KMS-11 (cell line): ENCODE results near the gene WDFY1.
"Not testable (repeated sequence)": the region's sequence is repeated elsewhere in the genome, so short reads cannot be mapped to it uniquely, and the experiment has no call there.

Experiments
- H2AFZ ChIP-seq: fragments of 200-600 bp; sonication (generic); 2 replicates; pipeline ENCODE4 v1.6.1; 2016; ENCODE audit warnings: antibody characterized with exemption, mixed run types, low read depth
- H3K27ac ChIP-seq: fragments of 200-600 bp; sonication (generic); 2 replicates; pipeline ENCODE4 v1.6.1; 2016; ENCODE audit warnings: mild to moderate bottlenecking, mixed run types
- H3K27me3 ChIP-seq: fragments of 200-600 bp; sonication (generic); 2 replicates; pipeline ENCODE4 v1.6.1; 2017; ENCODE audit warnings: mild to moderate bottlenecking, low read depth, mixed run types, moderate library complexity; ENCODE audit not compliant: insufficient read depth
- H3K36me3 ChIP-seq: fragments of 200-600 bp; sonication (generic); 2 replicates; pipeline ENCODE4 v1.6.1; 2017; ENCODE audit warnings: mild to moderate bottlenecking, mixed run types; ENCODE audit not compliant: insufficient read depth
- H3K4me1 ChIP-seq: fragments of 200-600 bp; sonication (generic); 2 replicates; pipeline ENCODE4 v1.6.1; 2016; ENCODE audit warnings: mild to moderate bottlenecking, low read depth, mixed run types; ENCODE audit not compliant: poor library complexity, severe bottlenecking
- H3K4me2 ChIP-seq: fragments of 200-600 bp; sonication (generic); 2 replicates; pipeline ENCODE4 v1.7.0; 2016; ENCODE audit warnings: mild to moderate bottlenecking, mixed run types
- H3K4me3 ChIP-seq: fragments of 200-600 bp; sonication (generic); IDR thresholded peaks from 2 replicates; pipeline ENCODE4 v1.6.1; 2017; ENCODE audit warnings: low read depth, low read length, mixed read lengths; ENCODE audit not compliant: insufficient read depth
- H3K79me2 ChIP-seq: fragments of 200-600 bp; sonication (generic); 2 replicates; pipeline ENCODE4 v1.6.1; 2016; ENCODE audit warnings: low read depth, mixed run types; ENCODE audit not compliant: insufficient read depth
- H3K9ac ChIP-seq: fragments of 200-600 bp; sonication (generic); 2 replicates; pipeline ENCODE4 v1.6.1; 2016; ENCODE audit warnings: mild to moderate bottlenecking, mixed run types
- H4K20me1 ChIP-seq: fragments of 200-600 bp; sonication (generic); 2 replicates; pipeline ENCODE4 v1.6.1; 2016; ENCODE audit warnings: mild to moderate bottlenecking, mixed run types; ENCODE audit not compliant: insufficient read depth
- TF ChIP-seq, protein P1 (sequence below): fragments of 200-600 bp; sonication (generic); conservative IDR thresholded peaks from 2 replicates; pipeline ENCODE4 v1.6.1; 2017; ENCODE audit warnings: low read depth, mild to moderate bottlenecking, antibody characterized with exemption, low read length, moderate library complexity, mixed read lengths

WDFY1 gene

DNA sequence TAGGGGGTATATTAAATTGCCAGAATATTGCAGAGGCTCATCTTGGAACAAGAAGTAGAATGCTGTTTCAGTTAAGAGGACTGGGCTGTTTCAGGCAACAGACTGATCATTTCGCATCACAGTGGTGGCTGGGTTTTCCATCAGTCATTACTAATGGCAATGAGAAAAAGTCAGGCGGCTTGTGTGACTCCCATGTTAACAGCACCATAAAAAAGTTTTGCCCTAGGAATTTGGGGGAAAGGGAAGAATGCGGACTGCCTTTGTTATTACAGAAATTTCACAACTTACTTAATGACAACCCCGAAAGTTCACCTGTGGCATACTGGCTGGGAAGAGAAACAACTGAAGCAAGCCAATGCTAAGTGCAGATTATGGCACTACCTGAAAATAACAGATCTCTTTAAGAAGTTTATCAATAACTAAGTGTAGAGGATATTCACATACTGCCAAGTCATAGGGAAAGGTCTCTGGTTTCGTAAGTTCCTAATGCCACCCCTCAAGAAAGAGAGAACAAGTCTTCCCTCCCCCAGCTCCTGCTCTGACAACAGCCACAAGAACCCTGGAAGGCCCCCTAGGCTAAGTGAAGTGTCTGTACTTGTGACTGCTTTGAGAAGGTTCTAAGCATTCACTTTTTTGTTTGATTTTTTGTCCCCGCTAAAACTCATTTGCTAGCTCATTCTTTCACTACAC lies 67.3 kb downstream of the WDFY1 start:
- H4K20me1 ChIP-seq: no peaks in the 10 kb centered on the region
- H3K27me3 ChIP-seq: no peaks in the 10 kb centered on the region
- H3K36me3 ChIP-seq: no peaks in the 10 kb centered on the region
- H3K4me1 ChIP-seq: no peaks in the 10 kb centered on the region
- H3K4me3 ChIP-seq: no peak overlapping the region
- no peak overlapping the region for H3K27ac ChIP-seq
- no peak overlapping the region for H3K9ac ChIP-seq
- no peak overlapping the region for H3K4me2 ChIP-seq
- TF ChIP-seq, protein P1, sequence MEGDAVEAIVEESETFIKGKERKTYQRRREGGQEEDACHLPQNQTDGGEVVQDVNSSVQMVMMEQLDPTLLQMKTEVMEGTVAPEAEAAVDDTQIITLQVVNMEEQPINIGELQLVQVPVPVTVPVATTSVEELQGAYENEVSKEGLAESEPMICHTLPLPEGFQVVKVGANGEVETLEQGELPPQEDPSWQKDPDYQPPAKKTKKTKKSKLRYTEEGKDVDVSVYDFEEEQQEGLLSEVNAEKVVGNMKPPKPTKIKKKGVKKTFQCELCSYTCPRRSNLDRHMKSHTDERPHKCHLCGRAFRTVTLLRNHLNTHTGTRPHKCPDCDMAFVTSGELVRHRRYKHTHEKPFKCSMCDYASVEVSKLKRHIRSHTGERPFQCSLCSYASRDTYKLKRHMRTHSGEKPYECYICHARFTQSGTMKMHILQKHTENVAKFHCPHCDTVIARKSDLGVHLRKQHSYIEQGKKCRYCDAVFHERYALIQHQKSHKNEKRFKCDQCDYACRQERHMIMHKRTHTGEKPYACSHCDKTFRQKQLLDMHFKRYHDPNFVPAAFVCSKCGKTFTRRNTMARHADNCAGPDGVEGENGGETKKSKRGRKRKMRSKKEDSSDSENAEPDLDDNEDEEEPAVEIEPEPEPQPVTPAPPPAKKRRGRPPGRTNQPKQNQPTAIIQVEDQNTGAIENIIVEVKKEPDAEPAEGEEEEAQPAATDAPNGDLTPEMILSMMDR: no peak
- no peak overlapping the region for H2AFZ ChIP-seq
- no peaks in the 10 kb centered on the region for H3K79me2 ChIP-seq

DNA sequence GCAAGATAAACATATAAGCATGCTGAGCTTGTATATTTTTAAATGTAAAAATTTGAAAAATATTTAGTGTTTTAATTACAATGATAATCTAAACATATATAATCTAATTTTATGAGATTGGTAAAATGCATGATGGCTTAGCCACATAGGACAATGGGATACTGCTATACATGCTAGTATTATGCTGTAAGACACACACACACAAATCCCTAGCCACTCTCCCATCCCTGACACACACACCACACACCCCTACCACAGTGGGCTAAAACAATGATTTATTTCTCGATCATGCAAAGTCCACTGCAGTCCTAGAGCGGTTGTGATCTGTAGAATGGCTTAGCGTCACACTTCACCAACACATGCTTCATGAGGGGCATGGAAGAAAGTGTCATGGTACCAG lies 71.5 kb downstream of the WDFY1 start:
- Histone ChIP-seq H3K27me3 (no peaks in the 10 kb centered on the region), H3K4me2 (no peak overlapping the region), H3K4me3 (no peak overlapping the region), H2AFZ (no peak overlapping the region), H3K9ac (no peak overlapping the region), H3K79me2 (no peaks in the 10 kb centered on the region), H3K36me3 (no peaks in the 10 kb centered on the region), H4K20me1 (no peaks in the 10 kb centered on the region), H3K4me1 (peaks cover 7% of the 10 kb centered on the region), H3K27ac (no peak overlapping the region)
- TF ChIP-seq, protein P1: no peak

- not testable (repeated sequence) for H3K4me3 ChIP-seq, H3K9ac ChIP-seq
- peaks cover 16% of the 10 kb centered on the region for H3K4me1 ChIP-seq
These were observed 72.4 kb downstream of the WDFY1 start for GRCh38 chr2:223872772-223873171.

GRCh38 chr2:223871661-223872060 lies 73.5 kb downstream of the WDFY1 start:
- H3K36me3 ChIP-seq, H3K4me2 ChIP-seq, H3K9ac ChIP-seq, H3K4me3 ChIP-seq, H2AFZ ChIP-seq, H3K27ac ChIP-seq, H3K79me2 ChIP-seq, H4K20me1 ChIP-seq, H3K27me3 ChIP-seq: not testable (repeated sequence)
- H3K4me1 ChIP-seq: peaks cover 27% of the 10 kb centered on the region

More at GRCh38 chr2:223872772-223873171, 72.4 kb downstream of the WDFY1 start:
- H3K27ac ChIP-seq, H3K4me2 ChIP-seq, H3K36me3 ChIP-seq, H3K27me3 ChIP-seq, H2AFZ ChIP-seq, H4K20me1 ChIP-seq, H3K79me2 ChIP-seq: not testable (repeated sequence)

- Histone ChIP-seq H3K36me3 (no peaks in the 10 kb centered on the region), H3K9ac (no peak overlapping the region), H3K27ac (no peak overlapping the region), H3K27me3 (no peaks in the 10 kb centered on the region), H3K4me3 (no peak overlapping the region), H3K79me2 (no peaks in the 10 kb centered on the region), H2AFZ (no peak overlapping the region), H4K20me1 (no peaks in the 10 kb centered on the region), H3K4me1 (peaks cover 33% of the 10 kb centered on the region), H3K4me2 (no peak overlapping the region)
- TF ChIP-seq, protein P1: no peak
These were observed 74.1 kb downstream of the WDFY1 start for GRCh38 chr2:223870840-223871611.
